ENCODE data around the gene FHIT. TPM values are rescaled to one million over a fixed set of nuclear protein-coding genes. Genes with fewer than 3 reads are reported as not detected.

The FHIT gene
- total and polyA plus RNA-seq, 10 of the 15 experiments (the other 5 are each of a cell fraction or from before 2014, with no cell fraction given): 4.2 to 14.9 (median 9.4) TPM

GRCh38 chr3:60643831-60644230 lies 607.4 kb downstream of the FHIT start:
- TF ChIP-seq SRF (IDR thresholded peaks at IDR 0.05; ENCODE audit: low read depth in 2 of 2, low read length in 2 of 2) (no peak), FOXM1 (IDR thresholded peaks at IDR 0.05; ENCODE audit: low read depth, low read length) (no peak), PML (IDR thresholded peaks at IDR 0.05; ENCODE audit: low read length) (no peak), POLR2AphosphoS2 (IDR thresholded peaks at IDR 0.05; ENCODE audit: low read depth, low read length) (no peak), NKRF (conservative IDR thresholded peaks at IDR 0.05) (no peak), ELK1 (IDR thresholded peaks at IDR 0.05; ENCODE audit: low read depth, low read length) (no peak), TARDBP (IDR thresholded peaks at IDR 0.05; ENCODE audit: borderline replicate concordance) (no peak), NR2C2 (IDR thresholded peaks at IDR 0.05; ENCODE audit: borderline replicate concordance, control insufficient read depth, insufficient read length, low read depth) (no peak), NR2F1 (conservative IDR thresholded peaks at IDR 0.05) (no peak), BCL11A (IDR thresholded peaks at IDR 0.05; ENCODE audit: low read depth, low read length) (no peak), ASH2L (IDR thresholded peaks at IDR 0.05; ENCODE audit: borderline replicate concordance, low read depth) (no peak), MXI1 (IDR thresholded peaks at IDR 0.05; ENCODE audit: low read depth, low read length) (no peak), ATF2 (IDR thresholded peaks at IDR 0.05; ENCODE audit: low read length) (no peak), CEBPB (IDR thresholded peaks at IDR 0.05; ENCODE audit: borderline replicate concordance in 1 of 2, low read depth in 2 of 2, low read length in 2 of 2) (no peak), ZNF687 (IDR thresholded peaks at IDR 0.05) (no peak), SREBF1 (IDR thresholded peaks at IDR 0.05; ENCODE audit: low read length) (no peak)
- Histone ChIP-seq H3K4me1 (ENCODE audit: control insufficient read depth, insufficient read depth, low read length) (no peaks in the 10 kb centered on the region), H3K4me2 (ENCODE audit: control insufficient read depth, insufficient read depth) (no peak overlapping the region), H3K36me3 (ENCODE audit: control insufficient read depth in 2 of 2, insufficient read depth in 2 of 2, low read length in 1 of 2) (no peaks in the 10 kb centered on the region), H3K4me3 (no peak overlapping the region), H3K9ac (ENCODE audit: control insufficient read depth, insufficient read depth, low read length) (no peak overlapping the region), H2AFZ (ENCODE audit: control insufficient read depth, low read depth, low read length) (no peak overlapping the region), H3K27me3 (replicated peaks in 1 of 2; ENCODE audit: control insufficient read depth in 2 of 2, insufficient read depth in 2 of 2, low read length in 1 of 2) (no peaks in the 10 kb centered on the region), H4K20me1 (ENCODE audit: control insufficient read depth, insufficient read depth) (no peaks in the 10 kb centered on the region), H3K9me3 (replicated peaks; ENCODE audit: control insufficient read depth, insufficient read depth, low read length) (no peaks in the 10 kb centered on the region), H3K27ac (ENCODE audit: control insufficient read depth, insufficient read depth) (no peak overlapping the region), H3K79me2 (ENCODE audit: control insufficient read depth, insufficient read depth, low read length) (no peaks in the 10 kb centered on the region)
- no TSS peak for BruUV-seq (replicated peaks)
- POLR2A ChIA-PET: no interaction called here
- SMC1A ChIA-PET (ENCODE audit: uncharacterized antibody, unreplicated experiment): no interaction called here
- ATAC-seq: no peak
- RAD21 ChIA-PET (ENCODE audit: unreplicated experiment): no interaction called here
- 88% methylated on average over 1 of the region's 1 CpG for WGBS (ENCODE audit: insufficient coverage, insufficient replicate concordance, low lambda C conversion rate, missing lambda C conversion rate)
- CTCF ChIA-PET: no interaction called here
- intact Hi-C loops (cut with micrococcal nuclease; ENCODE audit: unreplicated experiment) (no loop called here), in situ Hi-C loops (cut with MboI) (no loop called here)
- FAIRE-seq: no peak
- no peak for DNase-seq (ENCODE audit: low read depth, low spot score)
